HepG2 (cell line): Measurements from ENCODE around the gene DNTTIP2. TPM values are rescaled to one million over a fixed set of nuclear protein-coding genes. Genes with fewer than 3 reads are reported as not detected.
"Not testable (repeated sequence)": the region's sequence is repeated elsewhere in the genome, so short reads cannot be mapped to it uniquely, and the experiment has no call there.

Experiments used
- ATAC-seq: fragments of 200-7000 bp; cut with Tn5 transposase; 3 replicates; pipeline ENCODE4 v1.9.1; 2020; ENCODE audit warnings: mild to moderate bottlenecking, moderate library complexity
- BruUV-seq: library from RNA; stranded (reverse); fragments of 400-500 nt; replicated peaks from 2 replicates; lab custom pipeline; 2021; lab: Mats Ljungman, UMichigan
- CTCF ChIA-PET: fragments of 300-600 bp; formaldehyde crosslinking; extraction: SDS; loops from one replicate; lab custom pipeline; 2021; ENCODE audit warnings: low total read pairs, inconsistent platforms, low intra/inter-chr PET ratio; lab: Yijun Ruan, JAX
- POLR2A ChIA-PET: fragments of 350-600 bp; sonication (Branson Sonifier 250); formaldehyde crosslinking; loops from one replicate; lab custom pipeline; 2020; ENCODE audit warnings: antibody characterized with exemption, inconsistent platforms; lab: Yijun Ruan, JAX
- DNase-seq: peaks from one replicate; pipeline ENCODE4 v3.0.0-alpha.2; 2015; ENCODE audit warnings: low spot score
- FAIRE-seq: peaks from 3 replicates; lab custom pipeline; 2011; peaks lifted over from hg19 to GRCh38; lab: Jason Lieb, UNC
- H2AFZ ChIP-seq: one replicate; pipeline ENCODE4 v1.6.1; 2011; ENCODE audit warnings: low read length, inconsistent platforms
- H3K27ac ChIP-seq: fragments of 300-600 bp; 3 replicates; pipeline ENCODE4 v1.8.0; 2011; ENCODE audit warnings: mixed run types, mild to moderate bottlenecking, mixed read lengths, low read length, inconsistent platforms; ENCODE audit not compliant: insufficient read depth; ENCODE audit errors: extremely low read length
- H3K27me3 ChIP-seq, 2 experiments: fragments of 200-600 bp in 1 of 2; 2 replicates in 1 of 2; 3 replicates in 1 of 2; pipeline versions ENCODE4 v1.6.0 to v1.8.0; 2011; ENCODE audit warnings: low read length in 2 of 2, mild to moderate bottlenecking in 2 of 2, moderate library complexity in 2 of 2, inconsistent platforms in 1 of 2; ENCODE audit not compliant: insufficient read depth in 2 of 2, control insufficient read depth in 1 of 2
- H3K36me3 ChIP-seq, 2 experiments: fragments of 200-600 bp in 1 of 2; replicated peaks in 1 of 2; 2 replicates in 1 of 2; 3 replicates in 1 of 2; pipeline versions ENCODE4 v1.5.1 to v1.8.0; 2011; ENCODE audit warnings: low read length in 2 of 2, inconsistent platforms in 1 of 2; ENCODE audit not compliant: insufficient read depth in 2 of 2, control insufficient read depth in 1 of 2
- H3K4me1 ChIP-seq: 2 replicates; pipeline ENCODE4 v1.5.1; 2012; ENCODE audit warnings: low read length, inconsistent platforms; ENCODE audit not compliant: insufficient read depth
- H3K4me2 ChIP-seq: 2 replicates; pipeline ENCODE4 v1.6.0; 2011; ENCODE audit warnings: low read depth, low read length, inconsistent platforms
- H3K4me3 ChIP-seq, 3 experiments: fragments of 200-600 bp in 1 of 3; sonication (generic), shearing (Covaris generic) in 1 of 3; replicated peaks in 1 of 3; 2 replicates each; pipeline ENCODE4 v1.5.1; 2011 to 2016; ENCODE audit warnings: low read length in 3 of 3, inconsistent platforms in 2 of 3, low read depth in 2 of 3, mild to moderate bottlenecking in 2 of 3, control low read depth in 1 of 3, mixed read lengths in 1 of 3; ENCODE audit not compliant: insufficient read depth in 1 of 3
- H3K79me2 ChIP-seq: one replicate; pipeline ENCODE4 v1.6.1; 2011; ENCODE audit warnings: low read length, inconsistent platforms; ENCODE audit not compliant: insufficient read depth
- H3K9ac ChIP-seq: 2 replicates; pipeline ENCODE4 v1.6.0; 2011; ENCODE audit warnings: mild to moderate bottlenecking, low read depth, low read length, inconsistent platforms; ENCODE audit not compliant: insufficient read depth
- H3K9me3 ChIP-seq: 2 replicates; pipeline ENCODE4 v1.5.1; 2012; ENCODE audit warnings: mild to moderate bottlenecking, low read length
- H4K20me1 ChIP-seq: 2 replicates; pipeline ENCODE4 v1.6.0; 2011; ENCODE audit warnings: inconsistent platforms, mild to moderate bottlenecking, low read length, moderate library complexity; ENCODE audit not compliant: insufficient read depth
- FOXA1 ChIP-seq, 2 experiments: fragments of 450-650 bp in 1 of 2; sonication (generic) in 1 of 2; formaldehyde crosslinking in 1 of 2; IDR thresholded peaks; 2 replicates each; pipeline versions ENCODE4 v1.4.0 to v1.6.1; 2016 to 2020; ENCODE audit warnings: missing genetic modification reagents in 1 of 2
- FOXA3 ChIP-seq: IDR thresholded peaks from 2 replicates; pipeline ENCODE4 v1.6.1; 2016; ENCODE audit warnings: missing genetic modification reagents, missing compliant biosample characterization
- HOXA3 ChIP-seq: sonication (generic); formaldehyde crosslinking; IDR thresholded peaks from 2 replicates; pipeline ENCODE4 v1.5.0; 2020; ENCODE audit warnings: missing genetic modification reagents
- SALL1 ChIP-seq: sonication (generic); formaldehyde crosslinking; IDR thresholded peaks from 2 replicates; pipeline ENCODE4 v1.8.0; 2022; ENCODE audit warnings: mild to moderate bottlenecking, missing genetic modification reagents
- TAF1 ChIP-seq: sonication (generic); formaldehyde crosslinking; IDR thresholded peaks from 2 replicates; pipeline ENCODE4 v1.4.0; 2020; ENCODE audit warnings: missing genetic modification reagents
- WGBS: methylation state at CpG from one replicate; pipeline ENCODE4 v1.1.6; 2017; ENCODE audit warnings: low lambda C conversion rate; 5-methylcytosine and 5-hydroxymethylcytosine counted together
- in situ Hi-C: cut with HindIII; loops from 2 replicates; pipeline ENCODE4 v1.10.0; 2017; ENCODE audit warnings: low pct_unique_long_range_greater_than_20kb; ENCODE audit not compliant: extremely low pct_ligation_motif_present
- intact Hi-C: fragments of 100-400 bp; cut with micrococcal nuclease; formaldehyde crosslinking; loops from one replicate; pipeline ENCODE4 v1.10.0; 2022; ENCODE audit not compliant: unreplicated experiment
- polyA plus RNA-seq, 8 experiments: library from polyadenylated mRNA; depleted of rRNA in 3 of 8; stranded (reverse) in 7 of 8; unstranded in 1 of 8; fragments of >200 nt; fragmentation: Illumina TruSeq in 4 of 8; extraction: Trizol in 4 of 8; gene quantifications; 2 replicates each; pipeline versions ENCODE4 v1.2.1 to v1.2.3, GENCODE V29; 2011 to 2016; ENCODE audit warnings: low read depth in 4 of 8, missing spikeins in 1 of 8, mixed read lengths in 1 of 8; ENCODE audit not compliant: insufficient read depth in 1 of 8
- total RNA-seq, 5 experiments: library from RNA; depleted of rRNA; stranded (reverse); fragments of >200 nt; fragmentation: Illumina TruSeq; extraction: Trizol; gene quantifications; 2 replicates each; pipeline ENCODE4 v1.2.3, GENCODE V29; 2016; ENCODE audit warnings: low read depth in 1 of 5
- TF ChIP-seq, protein P1 (sequence below): sonication (generic); formaldehyde crosslinking; IDR thresholded peaks from 2 replicates; pipeline ENCODE4; 2020; ENCODE audit warnings: missing genetic modification reagents, mild to moderate bottlenecking, borderline replicate concordance
- TF ChIP-seq, protein P2 (sequence below): IDR thresholded peaks from 2 replicates; pipeline ENCODE4 v1.4.0; 2020; ENCODE audit warnings: mild to moderate bottlenecking, missing genetic modification reagents
- TF ChIP-seq, protein P3 (sequence below): sonication (generic); formaldehyde crosslinking; IDR thresholded peaks from 2 replicates; pipeline ENCODE4 v1.4.0; 2020; ENCODE audit warnings: missing genetic modification reagents, borderline replicate concordance
- TF ChIP-seq, protein P4 (sequence below): sonication (generic); formaldehyde crosslinking; IDR thresholded peaks from 2 replicates; pipeline ENCODE4 v1.5.1; 2020; ENCODE audit warnings: mild to moderate bottlenecking, missing genetic modification reagents, moderate library complexity

The DNTTIP2 gene
- total and polyA plus RNA-seq, 2 of the 13 experiments (the other 11 are each of a cell fraction or from before 2014, with no cell fraction given): 11.4 to 63.3 TPM

GRCh38 chr1:93855983-93856382 lies 23.0 kb downstream of the DNTTIP2 start:
- H3K27ac ChIP-seq; H3K79me2 ChIP-seq; DNase-seq; H3K9me3 ChIP-seq; H3K9ac ChIP-seq; H3K4me1 ChIP-seq; intact Hi-C loops; H3K36me3 ChIP-seq; H4K20me1 ChIP-seq; H2AFZ ChIP-seq; in situ Hi-C loops; CTCF ChIA-PET; ATAC-seq; H3K27me3 ChIP-seq; BruUV-seq; FAIRE-seq; TF ChIP-seq FOXA1 (IDR thresholded peaks at IDR 0.05): not testable (repeated sequence)
- TF ChIP-seq, protein P1, sequence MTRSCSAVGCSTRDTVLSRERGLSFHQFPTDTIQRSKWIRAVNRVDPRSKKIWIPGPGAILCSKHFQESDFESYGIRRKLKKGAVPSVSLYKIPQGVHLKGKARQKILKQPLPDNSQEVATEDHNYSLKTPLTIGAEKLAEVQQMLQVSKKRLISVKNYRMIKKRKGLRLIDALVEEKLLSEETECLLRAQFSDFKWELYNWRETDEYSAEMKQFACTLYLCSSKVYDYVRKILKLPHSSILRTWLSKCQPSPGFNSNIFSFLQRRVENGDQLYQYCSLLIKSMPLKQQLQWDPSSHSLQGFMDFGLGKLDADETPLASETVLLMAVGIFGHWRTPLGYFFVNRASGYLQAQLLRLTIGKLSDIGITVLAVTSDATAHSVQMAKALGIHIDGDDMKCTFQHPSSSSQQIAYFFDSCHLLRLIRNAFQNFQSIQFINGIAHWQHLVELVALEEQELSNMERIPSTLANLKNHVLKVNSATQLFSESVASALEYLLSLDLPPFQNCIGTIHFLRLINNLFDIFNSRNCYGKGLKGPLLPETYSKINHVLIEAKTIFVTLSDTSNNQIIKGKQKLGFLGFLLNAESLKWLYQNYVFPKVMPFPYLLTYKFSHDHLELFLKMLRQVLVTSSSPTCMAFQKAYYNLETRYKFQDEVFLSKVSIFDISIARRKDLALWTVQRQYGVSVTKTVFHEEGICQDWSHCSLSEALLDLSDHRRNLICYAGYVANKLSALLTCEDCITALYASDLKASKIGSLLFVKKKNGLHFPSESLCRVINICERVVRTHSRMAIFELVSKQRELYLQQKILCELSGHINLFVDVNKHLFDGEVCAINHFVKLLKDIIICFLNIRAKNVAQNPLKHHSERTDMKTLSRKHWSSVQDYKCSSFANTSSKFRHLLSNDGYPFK: peak; percentile 73; the same call in 1 of the 2 replicates
- TF ChIP-seq FOXA3 (CRISPR knock-in tag): peak; percentile 41; the same call in 1 of the 2 replicates
- 0 out of 2 replicates have a peak, but pooled peaks have one; percentile 25 for TF ChIP-seq TAF1
- TF ChIP-seq HOXA3 (CRISPR knock-in tag): 0 out of 2 replicates have a peak, but pooled peaks have one; percentile 27
- TF ChIP-seq, protein P2, sequence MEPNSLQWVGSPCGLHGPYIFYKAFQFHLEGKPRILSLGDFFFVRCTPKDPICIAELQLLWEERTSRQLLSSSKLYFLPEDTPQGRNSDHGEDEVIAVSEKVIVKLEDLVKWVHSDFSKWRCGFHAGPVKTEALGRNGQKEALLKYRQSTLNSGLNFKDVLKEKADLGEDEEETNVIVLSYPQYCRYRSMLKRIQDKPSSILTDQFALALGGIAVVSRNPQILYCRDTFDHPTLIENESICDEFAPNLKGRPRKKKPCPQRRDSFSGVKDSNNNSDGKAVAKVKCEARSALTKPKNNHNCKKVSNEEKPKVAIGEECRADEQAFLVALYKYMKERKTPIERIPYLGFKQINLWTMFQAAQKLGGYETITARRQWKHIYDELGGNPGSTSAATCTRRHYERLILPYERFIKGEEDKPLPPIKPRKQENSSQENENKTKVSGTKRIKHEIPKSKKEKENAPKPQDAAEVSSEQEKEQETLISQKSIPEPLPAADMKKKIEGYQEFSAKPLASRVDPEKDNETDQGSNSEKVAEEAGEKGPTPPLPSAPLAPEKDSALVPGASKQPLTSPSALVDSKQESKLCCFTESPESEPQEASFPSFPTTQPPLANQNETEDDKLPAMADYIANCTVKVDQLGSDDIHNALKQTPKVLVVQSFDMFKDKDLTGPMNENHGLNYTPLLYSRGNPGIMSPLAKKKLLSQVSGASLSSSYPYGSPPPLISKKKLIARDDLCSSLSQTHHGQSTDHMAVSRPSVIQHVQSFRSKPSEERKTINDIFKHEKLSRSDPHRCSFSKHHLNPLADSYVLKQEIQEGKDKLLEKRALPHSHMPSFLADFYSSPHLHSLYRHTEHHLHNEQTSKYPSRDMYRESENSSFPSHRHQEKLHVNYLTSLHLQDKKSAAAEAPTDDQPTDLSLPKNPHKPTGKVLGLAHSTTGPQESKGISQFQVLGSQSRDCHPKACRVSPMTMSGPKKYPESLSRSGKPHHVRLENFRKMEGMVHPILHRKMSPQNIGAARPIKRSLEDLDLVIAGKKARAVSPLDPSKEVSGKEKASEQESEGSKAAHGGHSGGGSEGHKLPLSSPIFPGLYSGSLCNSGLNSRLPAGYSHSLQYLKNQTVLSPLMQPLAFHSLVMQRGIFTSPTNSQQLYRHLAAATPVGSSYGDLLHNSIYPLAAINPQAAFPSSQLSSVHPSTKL (CRISPR knock-in tag): peak; percentile 16; the same call in 1 of the 2 replicates
- TF ChIP-seq, protein P3, sequence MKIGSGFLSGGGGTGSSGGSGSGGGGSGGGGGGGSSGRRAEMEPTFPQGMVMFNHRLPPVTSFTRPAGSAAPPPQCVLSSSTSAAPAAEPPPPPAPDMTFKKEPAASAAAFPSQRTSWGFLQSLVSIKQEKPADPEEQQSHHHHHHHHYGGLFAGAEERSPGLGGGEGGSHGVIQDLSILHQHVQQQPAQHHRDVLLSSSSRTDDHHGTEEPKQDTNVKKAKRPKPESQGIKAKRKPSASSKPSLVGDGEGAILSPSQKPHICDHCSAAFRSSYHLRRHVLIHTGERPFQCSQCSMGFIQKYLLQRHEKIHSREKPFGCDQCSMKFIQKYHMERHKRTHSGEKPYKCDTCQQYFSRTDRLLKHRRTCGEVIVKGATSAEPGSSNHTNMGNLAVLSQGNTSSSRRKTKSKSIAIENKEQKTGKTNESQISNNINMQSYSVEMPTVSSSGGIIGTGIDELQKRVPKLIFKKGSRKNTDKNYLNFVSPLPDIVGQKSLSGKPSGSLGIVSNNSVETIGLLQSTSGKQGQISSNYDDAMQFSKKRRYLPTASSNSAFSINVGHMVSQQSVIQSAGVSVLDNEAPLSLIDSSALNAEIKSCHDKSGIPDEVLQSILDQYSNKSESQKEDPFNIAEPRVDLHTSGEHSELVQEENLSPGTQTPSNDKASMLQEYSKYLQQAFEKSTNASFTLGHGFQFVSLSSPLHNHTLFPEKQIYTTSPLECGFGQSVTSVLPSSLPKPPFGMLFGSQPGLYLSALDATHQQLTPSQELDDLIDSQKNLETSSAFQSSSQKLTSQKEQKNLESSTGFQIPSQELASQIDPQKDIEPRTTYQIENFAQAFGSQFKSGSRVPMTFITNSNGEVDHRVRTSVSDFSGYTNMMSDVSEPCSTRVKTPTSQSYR: peak; percentile 88
- peak; percentile 40 for TF ChIP-seq SALL1 (CRISPR knock-in tag)
- TF ChIP-seq, protein P4, sequence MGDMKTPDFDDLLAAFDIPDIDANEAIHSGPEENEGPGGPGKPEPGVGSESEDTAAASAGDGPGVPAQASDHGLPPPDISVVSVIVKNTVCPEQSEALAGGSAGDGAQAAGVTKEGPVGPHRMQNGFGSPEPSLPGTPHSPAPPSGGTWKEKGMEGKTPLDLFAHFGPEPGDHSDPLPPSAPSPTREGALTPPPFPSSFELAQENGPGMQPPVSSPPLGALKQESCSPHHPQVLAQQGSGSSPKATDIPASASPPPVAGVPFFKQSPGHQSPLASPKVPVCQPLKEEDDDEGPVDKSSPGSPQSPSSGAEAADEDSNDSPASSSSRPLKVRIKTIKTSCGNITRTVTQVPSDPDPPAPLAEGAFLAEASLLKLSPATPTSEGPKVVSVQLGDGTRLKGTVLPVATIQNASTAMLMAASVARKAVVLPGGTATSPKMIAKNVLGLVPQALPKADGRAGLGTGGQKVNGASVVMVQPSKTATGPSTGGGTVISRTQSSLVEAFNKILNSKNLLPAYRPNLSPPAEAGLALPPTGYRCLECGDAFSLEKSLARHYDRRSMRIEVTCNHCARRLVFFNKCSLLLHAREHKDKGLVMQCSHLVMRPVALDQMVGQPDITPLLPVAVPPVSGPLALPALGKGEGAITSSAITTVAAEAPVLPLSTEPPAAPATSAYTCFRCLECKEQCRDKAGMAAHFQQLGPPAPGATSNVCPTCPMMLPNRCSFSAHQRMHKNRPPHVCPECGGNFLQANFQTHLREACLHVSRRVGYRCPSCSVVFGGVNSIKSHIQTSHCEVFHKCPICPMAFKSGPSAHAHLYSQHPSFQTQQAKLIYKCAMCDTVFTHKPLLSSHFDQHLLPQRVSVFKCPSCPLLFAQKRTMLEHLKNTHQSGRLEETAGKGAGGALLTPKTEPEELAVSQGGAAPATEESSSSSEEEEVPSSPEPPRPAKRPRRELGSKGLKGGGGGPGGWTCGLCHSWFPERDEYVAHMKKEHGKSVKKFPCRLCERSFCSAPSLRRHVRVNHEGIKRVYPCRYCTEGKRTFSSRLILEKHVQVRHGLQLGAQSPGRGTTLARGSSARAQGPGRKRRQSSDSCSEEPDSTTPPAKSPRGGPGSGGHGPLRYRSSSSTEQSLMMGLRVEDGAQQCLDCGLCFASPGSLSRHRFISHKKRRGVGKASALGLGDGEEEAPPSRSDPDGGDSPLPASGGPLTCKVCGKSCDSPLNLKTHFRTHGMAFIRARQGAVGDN (CRISPR knock-in tag): peak; percentile 46
- peak; percentile 57 for TF ChIP-seq FOXA1 (CRISPR knock-in tag; IDR thresholded peaks at IDR 0.05)
- Histone ChIP-seq H3K4me3 (peak overlapping the region in 1 of 3 experiments; percentile 23; a peak in 1 of 6 replicates), H3K4me2 (peak overlapping the region; percentile 51)
- 11% methylated on average over 2 of the region's 9 CpGs for WGBS
- POLR2A ChIA-PET: interaction anchor here (1.3 to 1.9 kb wide), 2 partner anchors 10 to 13 kb away, joined by 3 to 6 read pairs; no protein-coding TSS in a partner anchor
